HepG2 (cell line): ENCODE measurements around the gene PPA1.

Source experiments
- CENPT ChIP-seq: sonication (generic); formaldehyde crosslinking; IDR thresholded peaks from 2 replicates; pipeline ENCODE4 v1.8.0; 2022; ENCODE audit warnings: low read depth, mild to moderate bottlenecking, moderate library complexity, missing genetic modification reagents
- CHD4 ChIP-seq: fragments of 200-600 bp; sonication (generic); IDR thresholded peaks from 2 replicates; pipeline ENCODE4 v1.7.0; 2017; ENCODE audit warnings: mild to moderate bottlenecking, low read length, borderline replicate concordance
- CTCF ChIP-seq: sonication (generic); formaldehyde crosslinking; IDR thresholded peaks from 2 replicates; pipeline ENCODE4 v1.5.0; 2020; ENCODE audit warnings: mild to moderate bottlenecking, missing genetic modification reagents, moderate library complexity
- FOXA1 ChIP-seq, 2 experiments: fragments of 450-650 bp in 1 of 2; sonication (generic) in 1 of 2; formaldehyde crosslinking in 1 of 2; IDR thresholded peaks; 2 replicates each; pipeline versions ENCODE4 v1.4.0 to v1.6.1; 2016 to 2020; ENCODE audit warnings: missing genetic modification reagents in 1 of 2
- FOXP1 ChIP-seq, 2 experiments: fragments of 450-650 bp in 1 of 2; IDR thresholded peaks; 2 replicates each; pipeline ENCODE4 v1.6.1; 2017 to 2018; ENCODE audit warnings: antibody characterized with exemption in 1 of 2
- MAFG ChIP-seq: sonication (generic); formaldehyde crosslinking; IDR thresholded peaks from 2 replicates; pipeline ENCODE4 v1.5.1; 2020; ENCODE audit warnings: mild to moderate bottlenecking, missing genetic modification reagents
- NFATC3 ChIP-seq: sonication (generic); formaldehyde crosslinking; IDR thresholded peaks from 2 replicates; pipeline ENCODE4 v1.5.1; 2020; ENCODE audit warnings: mild to moderate bottlenecking, missing genetic modification reagents
- NFIC ChIP-seq: IDR thresholded peaks from 2 replicates; pipeline ENCODE4 v1.6.1; 2012; ENCODE audit warnings: mild to moderate bottlenecking, low read length, inconsistent platforms
- RAD51 ChIP-seq: fragments of 450-650 bp; IDR thresholded peaks from 2 replicates; pipeline ENCODE4 v1.6.1; 2016; ENCODE audit warnings: borderline replicate concordance
- SUZ12 ChIP-seq: fragments of 150-350 bp; IDR thresholded peaks from 2 replicates; pipeline ENCODE4 v1.6.1; 2014; ENCODE audit warnings: low read depth, low read length
- TF ChIP-seq, protein P1 (sequence below): sonication (generic); formaldehyde crosslinking; conservative IDR thresholded peaks from 2 replicates; pipeline ENCODE4 v1.4.0; 2020; ENCODE audit warnings: missing genetic modification reagents

- TF ChIP-seq FOXA1 (IDR thresholded peaks at IDR 0.05): no peak
- no peak for TF ChIP-seq FOXA1 (CRISPR knock-in tag; IDR thresholded peaks at IDR 0.05)
- TF ChIP-seq NFATC3: no peak
- no peak for TF ChIP-seq RAD51
- no peak for TF ChIP-seq CHD4
- TF ChIP-seq NFIC: no peak
- TF ChIP-seq CTCF (CRISPR knock-in tag): no peak
- no peak for TF ChIP-seq CENPT (CRISPR knock-in tag)
- no peak for TF ChIP-seq SUZ12
- TF ChIP-seq MAFG (CRISPR knock-in tag): no peak
- TF ChIP-seq, protein P1, sequence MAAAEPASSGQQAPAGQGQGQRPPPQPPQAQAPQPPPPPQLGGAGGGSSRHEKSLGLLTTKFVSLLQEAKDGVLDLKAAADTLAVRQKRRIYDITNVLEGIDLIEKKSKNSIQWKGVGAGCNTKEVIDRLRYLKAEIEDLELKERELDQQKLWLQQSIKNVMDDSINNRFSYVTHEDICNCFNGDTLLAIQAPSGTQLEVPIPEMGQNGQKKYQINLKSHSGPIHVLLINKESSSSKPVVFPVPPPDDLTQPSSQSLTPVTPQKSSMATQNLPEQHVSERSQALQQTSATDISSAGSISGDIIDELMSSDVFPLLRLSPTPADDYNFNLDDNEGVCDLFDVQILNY (CRISPR knock-in tag): no peak
- TF ChIP-seq FOXP1 (IDR thresholded peaks at IDR 0.05): no peak
- TF ChIP-seq FOXP1 (CRISPR knock-in tag; IDR thresholded peaks at IDR 0.05): no peak
These were observed 20.9 kb upstream of the PPA1 start for GRCh38 chr10:70253878-70254765.
